SK-N-SH (cell line): ENCODE results near the gene CCDC61. TPM values are rescaled to one million over a fixed set of nuclear protein-coding genes. Genes with fewer than 3 reads are reported as not detected.

Source experiments
- CTCF ChIA-PET: fragments of 300-600, 350-600 bp; formaldehyde crosslinking; extraction: SDS; loops from one replicate; lab custom pipeline; 2021; lab: Yijun Ruan, JAX
- POLR2A ChIA-PET: fragments of 350-600 bp; sonication (Branson Sonifier 250); formaldehyde crosslinking; extraction: SDS; loops from one replicate; lab custom pipeline; 2020; ENCODE audit warnings: antibody characterized with exemption, inconsistent platforms; lab: Yijun Ruan, JAX
- DNase-seq: peaks from one replicate; pipeline ENCODE4 v3.0.0; 2012
- H2AFZ ChIP-seq: fragments of 200-600 bp; sonication (generic); 2 replicates; pipeline ENCODE4 v1.8.1; 2016; ENCODE audit warnings: antibody characterized with exemption, mild to moderate bottlenecking, low read depth
- H3F3A ChIP-seq: fragments of 200-600 bp; sonication (generic); replicated peaks from 2 replicates; pipeline ENCODE3; 2016; ENCODE audit warnings: antibody characterized with exemption, mild to moderate bottlenecking; ENCODE audit not compliant: insufficient read depth
- H3K27ac ChIP-seq, 2 experiments: fragments of 200-500 bp in 1 of 2; fragments of 200-600 bp in 1 of 2; sonication (Bioruptor generic) in 1 of 2; sonication (generic), shearing (Covaris generic) in 1 of 2; 2 replicates each; pipeline versions ENCODE4 v1.5.1 to v1.6.1; 2014 to 2016; ENCODE audit warnings: low read depth in 2 of 2, inconsistent platforms in 1 of 2, low read length in 1 of 2, mild to moderate bottlenecking in 1 of 2, mixed read lengths in 1 of 2
- H3K27me3 ChIP-seq: fragments of 200-600 bp; sonication (generic), shearing (Covaris generic); 2 replicates; pipeline ENCODE4 v1.6.1; 2016; ENCODE audit warnings: mixed run types; ENCODE audit not compliant: insufficient read depth
- H3K36me3 ChIP-seq, 2 experiments: fragments of 200-500 bp in 1 of 2; fragments of 200-600 bp in 1 of 2; sonication (Bioruptor generic) in 1 of 2; sonication (generic) in 1 of 2; replicated peaks in 1 of 2; 2 replicates each; pipeline versions ENCODE3 to v1.5.1; 2014 to 2016; ENCODE audit warnings: low read length in 1 of 2, mild to moderate bottlenecking in 1 of 2; ENCODE audit not compliant: insufficient read depth in 2 of 2, control insufficient read depth in 1 of 2
- H3K4me1 ChIP-seq, 2 experiments: fragments of 200-500 bp in 1 of 2; fragments of 200-600 bp in 1 of 2; sonication (Bioruptor generic) in 1 of 2; sonication (generic), shearing (Covaris generic) in 1 of 2; 2 replicates each; pipeline versions ENCODE4 v1.5.1 to v1.6.1; 2014 to 2016; ENCODE audit warnings: low read depth in 1 of 2, low read length in 1 of 2, mixed run types in 1 of 2; ENCODE audit not compliant: insufficient read depth in 2 of 2, control insufficient read depth in 1 of 2
- H3K4me2 ChIP-seq: fragments of 200-600 bp; sonication (generic), shearing (Covaris generic); 2 replicates; pipeline ENCODE4 v1.6.1; 2017; ENCODE audit warnings: mixed run types
- H3K4me3 ChIP-seq, 2 experiments: fragments of 200-500 bp in 1 of 2; fragments of 200-600 bp in 1 of 2; sonication (Bioruptor generic) in 1 of 2; sonication (generic), shearing (Covaris generic) in 1 of 2; 2 replicates each; pipeline versions ENCODE4 v1.5.1 to v1.8.1; 2014 to 2016; ENCODE audit warnings: low read depth in 2 of 2, inconsistent platforms in 1 of 2, low read length in 1 of 2, mild to moderate bottlenecking in 1 of 2, mixed read lengths in 1 of 2, moderate library complexity in 1 of 2
- H3K79me2 ChIP-seq: fragments of 200-600 bp; sonication (generic); 2 replicates; pipeline ENCODE4 v1.8.1; 2017; ENCODE audit warnings: mild to moderate bottlenecking; ENCODE audit not compliant: insufficient read depth
- H3K9ac ChIP-seq: fragments of 200-600 bp; sonication (generic); 2 replicates; pipeline ENCODE4 v1.6.1; 2017; ENCODE audit warnings: mixed run types
- H3K9me2 ChIP-seq: fragments of 200-600 bp; sonication (generic); 2 replicates; pipeline ENCODE4 v1.6.1; 2017; ENCODE audit warnings: mixed run types
- H3K9me3 ChIP-seq: fragments of 200-600 bp; sonication (generic); 2 replicates; pipeline ENCODE4 v1.6.1; 2017; ENCODE audit warnings: mixed run types, mild to moderate bottlenecking, moderate library complexity
- H4K20me1 ChIP-seq: fragments of 200-600 bp; sonication (generic); 2 replicates; pipeline ENCODE4 v1.6.1; 2017; ENCODE audit warnings: mild to moderate bottlenecking, mixed run types; ENCODE audit not compliant: insufficient read depth
- CHD2 ChIP-seq: fragments of 150-350 bp; IDR thresholded peaks from 2 replicates; pipeline ENCODE4 v1.6.1; 2018; ENCODE audit warnings: low read length; ENCODE audit not compliant: partially characterized antibody
- CTCF ChIP-seq: fragments of 200-600 bp; sonication (generic); IDR thresholded peaks from 2 replicates; pipeline ENCODE4 v1.6.1; 2017; ENCODE audit warnings: antibody characterized with exemption, mild to moderate bottlenecking, moderate library complexity
- FOSL2 ChIP-seq: IDR thresholded peaks from 2 replicates; pipeline ENCODE4 v1.4.0; 2012; ENCODE audit warnings: low read depth, mild to moderate bottlenecking, moderate library complexity, borderline replicate concordance
- GABPA ChIP-seq: IDR thresholded peaks from 2 replicates; pipeline ENCODE4 v1.4.0; 2012; ENCODE audit warnings: low read depth, mild to moderate bottlenecking
- MAX ChIP-seq: IDR thresholded peaks from 2 replicates; pipeline ENCODE4 v1.4.0; 2012; ENCODE audit warnings: low read depth
- NFIC ChIP-seq: IDR thresholded peaks from 2 replicates; pipeline ENCODE4 v1.4.0; 2012; ENCODE audit warnings: borderline replicate concordance
- PBX3 ChIP-seq: IDR thresholded peaks from 2 replicates; pipeline ENCODE4; 2012
- RAD21 ChIP-seq: IDR thresholded peaks from 2 replicates; pipeline ENCODE4 v1.6.1; 2012; ENCODE audit warnings: mild to moderate bottlenecking, low read length
- RCOR1 ChIP-seq: fragments of 150-350 bp; IDR thresholded peaks from 2 replicates; pipeline ENCODE4 v1.6.1; 2017; ENCODE audit warnings: antibody characterized with exemption, low read length
- REST ChIP-seq: IDR thresholded peaks from 2 replicates; pipeline ENCODE4 v1.6.1; 2012; ENCODE audit warnings: mild to moderate bottlenecking, low read depth, low read length, moderate library complexity
- RFX5 ChIP-seq: IDR thresholded peaks from 2 replicates; pipeline ENCODE4 v1.6.1; 2012; ENCODE audit warnings: mild to moderate bottlenecking, improper control_type of control experiment, low read length
- TAF1 ChIP-seq: IDR thresholded peaks from 2 replicates; pipeline ENCODE4 v1.6.1; 2012; ENCODE audit warnings: low read depth, mild to moderate bottlenecking, low read length, moderate library complexity, borderline replicate concordance
- TCF12 ChIP-seq: IDR thresholded peaks from 2 replicates; pipeline ENCODE4 v1.4.0; 2012
- USF2 ChIP-seq: fragments of 150-350 bp; IDR thresholded peaks from 2 replicates; pipeline ENCODE4 v1.6.1; 2017; ENCODE audit warnings: antibody characterized with exemption, low read length, low read depth, borderline replicate concordance
- ZBTB33 ChIP-seq: IDR thresholded peaks from 2 replicates; pipeline ENCODE4 v1.4.0; 2012; ENCODE audit warnings: low read depth, borderline replicate concordance
- WGBS: methylation state at CpG from one replicate; pipeline ENCODE4 v1.1.6; 2017; ENCODE audit warnings: low lambda C conversion rate; 5-methylcytosine and 5-hydroxymethylcytosine counted together
- polyA plus RNA-seq, 3 experiments: library from polyadenylated mRNA; depleted of rRNA; stranded (reverse); fragments of >200 nt; gene quantifications; 2 replicates each; pipeline ENCODE4 v1.2.3, GENCODE V29; 2012

CCDC61 gene
- polyA plus RNA-seq, 1 of the 3 experiments (the other 2 are of a cell fraction): 6.8 TPM

GRCh38 chr19:45969676-45970075 is 25.6 kb upstream of the CCDC61 start:
- no peaks in the 10 kb centered on the region for H3K9me2 ChIP-seq
- no peak overlapping the region for H3K27ac ChIP-seq
- no peaks in the 10 kb centered on the region for H4K20me1 ChIP-seq
- CTCF ChIA-PET: interaction anchor here (1.0 to 1.1 kb wide), 2 partner anchors 47 to 59 kb away, joined by 3 to 5 read pairs; no protein-coding TSS in a partner anchor
- H3K4me1 ChIP-seq: peaks cover 0 to 9% of the 10 kb centered on the region in 2 experiments; a peak in 1 of 4 replicates
- no peak for DNase-seq
- no peaks in the 10 kb centered on the region for H3K27me3 ChIP-seq
- H3K36me3 ChIP-seq: no peaks in the 10 kb centered on the region
- H3K9me3 ChIP-seq: no peaks in the 10 kb centered on the region
- peaks cover 5% of the 10 kb centered on the region for H3F3A ChIP-seq
- H3K4me3 ChIP-seq: no peak overlapping the region
- 79% methylated on average over 5 of the region's 5 CpGs for WGBS
- no peak overlapping the region for H2AFZ ChIP-seq
- no peak overlapping the region for H3K9ac ChIP-seq
- no peak overlapping the region for H3K4me2 ChIP-seq
- no peaks in the 10 kb centered on the region for H3K79me2 ChIP-seq
- POLR2A ChIA-PET: interaction anchor here (0.6 kb wide), 1 partner anchor 25 kb away, joined by 3 read pairs; the partner anchor contains the start of gene CCDC61
- no peak for TF ChIP-seq FOSL2
- TF ChIP-seq MAX: no peak
- no peak for TF ChIP-seq RFX5
- no peak for TF ChIP-seq GABPA
- TF ChIP-seq TCF12: no peak
- no peak for TF ChIP-seq USF2
- TF ChIP-seq REST: no peak
- no peak for TF ChIP-seq ZBTB33
- TF ChIP-seq RAD21: no peak
- no peak for TF ChIP-seq CHD2
- no peak for TF ChIP-seq CTCF
- TF ChIP-seq RCOR1: no peak
- no peak for TF ChIP-seq NFIC
- no peak for TF ChIP-seq TAF1
- TF ChIP-seq PBX3: no peak
